DMS153 (cell line): ENCODE data around the gene NRF1.

Source experiments
- DNase-seq: peaks from one replicate; lab custom pipeline; 2025; lab: John Stamatoyannopoulos, UW

The NRF1 gene

GRCh38 chr7:129686063-129686462 is 74.5 kb downstream of the NRF1 start:
- no peak for DNase-seq

- no peak for DNase-seq
These were observed 77.1 kb downstream of the NRF1 start for GRCh38 chr7:129688503-129689222.

- DNase-seq, result peak; percentile 88
These were observed 78.6 kb downstream of the NRF1 start for GRCh38 chr7:129689995-129690581.

GRCh38 chr7:129690701-129691100 is 79.2 kb downstream of the NRF1 start:
- DNase-seq, result no peak

GRCh38 chr7:129698516-129699418 is 87.2 kb downstream of the NRF1 start:
- DNase-seq, result no peak

- no peak for DNase-seq
These were observed 90.8 kb downstream of the NRF1 start for GRCh38 chr7:129702316-129702715.

- no peak for DNase-seq
These were observed 91.3 kb downstream of the NRF1 start for GRCh38 chr7:129702761-129703338.

GRCh38 chr7:129703751-129704150 is 92.2 kb downstream of the NRF1 start:
- no peak for DNase-seq

GRCh38 chr7:129707910-129708499 is 96.5 kb downstream of the NRF1 start:
- no peak for DNase-seq

- no peak for DNase-seq
These were observed 102.0 kb downstream of the NRF1 start for GRCh38 chr7:129713544-129713943.

- no peak for DNase-seq
These were observed 103.1 kb downstream of the NRF1 start for GRCh38 chr7:129714514-129715063.

- DNase-seq, result peak; percentile 77
These were observed 108.6 kb downstream of the NRF1 start for GRCh38 chr7:129719980-129720732.

- DNase-seq, result no peak
These were observed 109.5 kb downstream of the NRF1 start for GRCh38 chr7:129721068-129721467.

- DNase-seq, result no peak
These were observed 112.2 kb downstream of the NRF1 start for GRCh38 chr7:129723679-129724078.

- no peak for DNase-seq
These were observed 113.3 kb downstream of the NRF1 start for GRCh38 chr7:129724796-129725195.

GRCh38 chr7:129728875-129729467 is 117.5 kb downstream of the NRF1 start:
- DNase-seq, result peak; percentile 62

GRCh38 chr7:129729511-129729910 is 118.0 kb downstream of the NRF1 start:
- DNase-seq, result no peak

GRCh38 chr7:129730159-129730558 is 118.6 kb downstream of the NRF1 start:
- DNase-seq, result no peak

GRCh38 chr7:129734400-129734799 is 122.9 kb downstream of the NRF1 start:
- no peak for DNase-seq

- peak; percentile 38 for DNase-seq
These were observed 127.9 kb downstream of the NRF1 start for GRCh38 chr7:129739427-129739826.
